ENCODE data around the gene ZNF180.
A peak's percentile ranks its signal among the peaks of the same experiment; 100 is the strongest.

Gene ZNF180

GRCh38 chr19:44452367-44452766, 48.0 kb downstream of the ZNF180 start:
- Histone ChIP-seq H3K4me1 (ENCODE audit: insufficient read depth, low read length) (no peaks in the 10 kb centered on the region), H3K9me3 (ENCODE audit: control insufficient read depth, insufficient read depth, low read length) (no peaks in the 10 kb centered on the region), H3K36me3 (ENCODE audit: insufficient read depth, low read length) (no peaks in the 10 kb centered on the region), H3K9ac (ENCODE audit: low read depth, low read length) (no peak overlapping the region)

DNA sequence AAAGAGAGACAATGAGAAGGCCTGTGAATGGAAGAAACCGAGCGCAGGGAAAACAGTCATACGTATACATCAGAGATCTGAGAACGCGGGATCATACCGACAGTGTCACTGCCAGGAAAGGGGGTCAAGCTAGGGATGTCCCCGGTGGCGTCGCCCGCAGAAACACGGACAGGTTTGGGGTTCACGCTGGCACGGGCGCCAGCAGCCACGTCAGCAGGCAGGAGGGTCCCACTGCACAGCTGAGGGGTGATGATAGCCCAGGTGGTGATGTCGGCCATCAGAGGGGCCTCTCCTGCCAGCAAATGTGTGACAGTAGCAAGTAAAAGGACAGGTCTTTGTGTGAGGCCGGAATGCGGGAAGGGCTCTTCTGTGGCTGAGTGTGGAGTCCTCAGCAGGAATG, 48.6 kb downstream of the ZNF180 start:
- no peak overlapping the region for H3K9ac ChIP-seq (ENCODE audit: low read depth, low read length)
- no peaks in the 10 kb centered on the region for H3K36me3 ChIP-seq (ENCODE audit: insufficient read depth, low read length)
- H3K4me1 ChIP-seq (ENCODE audit: insufficient read depth, low read length), result no peaks in the 10 kb centered on the region
- no peaks in the 10 kb centered on the region for H3K9me3 ChIP-seq (ENCODE audit: control insufficient read depth, insufficient read depth, low read length)

DNA sequence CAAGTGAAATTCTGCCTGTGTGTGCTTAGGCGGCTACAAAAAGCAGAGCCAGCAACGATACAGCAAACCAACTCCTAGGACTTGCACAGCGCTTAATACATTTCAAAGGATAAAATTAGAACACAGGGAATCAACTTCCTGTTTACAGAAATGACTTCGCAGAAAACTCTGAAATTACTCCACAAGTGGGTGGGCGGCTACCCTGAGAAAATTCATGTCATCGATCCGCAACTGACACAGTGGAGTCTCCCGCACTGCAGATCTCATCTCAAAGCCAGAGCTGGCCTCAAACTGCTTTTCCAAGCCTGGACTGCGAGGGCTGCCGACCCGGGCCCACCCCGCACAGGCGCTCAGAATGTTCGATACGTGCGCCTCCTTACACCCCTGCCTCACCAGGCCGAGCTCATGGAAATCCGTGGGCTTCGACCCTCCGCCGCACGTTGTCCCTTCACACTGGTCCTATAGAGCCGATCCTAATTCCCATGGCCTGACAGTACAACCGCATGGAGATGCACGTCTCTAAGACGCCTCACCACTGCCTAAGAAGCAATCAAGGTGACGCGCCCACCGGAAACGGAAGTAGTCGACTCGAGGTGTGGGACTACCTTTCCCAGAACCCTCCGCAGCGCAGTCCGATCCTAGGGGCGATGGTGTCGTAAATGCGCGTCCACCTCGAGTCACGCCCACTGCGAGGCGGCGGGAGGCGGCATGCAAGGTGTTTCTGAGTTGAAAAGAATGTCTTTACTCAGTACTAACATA, 52.2 kb downstream of the ZNF180 start, which contains the start of gene ZNF229:
Gene ZNF229 (minus strand): TSS at position 557 of the 759 bp plus-strand sequence. CDS start 5,625 bp downstream, outside the sequence.
- H3K36me3 ChIP-seq (ENCODE audit: insufficient read depth, low read length), result peaks cover 2% of the 10 kb centered on the region; the same call in 1 of the 2 replicates
- H3K9ac ChIP-seq (ENCODE audit: low read depth, low read length), result peak within 1 kb of the TSS; percentile 60
- no peaks in the 10 kb centered on the region for H3K4me1 ChIP-seq (ENCODE audit: insufficient read depth, low read length)
- H3K9me3 ChIP-seq (ENCODE audit: control insufficient read depth, insufficient read depth, low read length), result no peaks in the 10 kb centered on the region

- Histone ChIP-seq H3K9me3 (ENCODE audit: control insufficient read depth, insufficient read depth, low read length) (no peaks in the 10 kb centered on the region; the same call in none of the 2 replicates), H3K36me3 (ENCODE audit: insufficient read depth, low read length) (no peaks in the 10 kb centered on the region; the same call in 1 of the 2 replicates), H3K9ac (ENCODE audit: low read depth, low read length) (no peak overlapping the region), H3K4me1 (ENCODE audit: insufficient read depth, low read length) (no peaks in the 10 kb centered on the region)
These were observed 61.9 kb downstream of the ZNF180 start for GRCh38 chr19:44438441-44438840.

DNA sequence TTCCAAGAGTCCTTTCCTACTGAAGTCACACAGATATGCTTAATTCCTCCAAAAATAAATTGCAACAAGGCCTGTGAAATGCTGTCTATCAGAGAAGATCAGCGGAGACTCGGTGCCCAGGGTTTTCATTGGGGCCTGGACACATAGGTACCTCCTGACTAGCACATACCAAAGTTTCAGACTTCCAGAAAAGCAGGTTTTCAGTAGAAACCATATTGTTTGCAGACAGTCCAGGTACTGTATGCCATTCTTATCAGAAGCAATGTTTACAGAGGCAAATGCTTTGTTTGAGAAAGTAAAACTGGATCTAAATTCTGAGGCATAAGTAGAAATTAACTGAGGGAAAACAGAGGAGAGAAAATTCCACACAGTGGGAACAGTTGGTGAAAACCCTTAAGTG, 64.9 kb downstream of the ZNF180 start:
- H3K36me3 ChIP-seq (ENCODE audit: insufficient read depth, low read length), result peaks cover 7% of the 10 kb centered on the region; the same call in 1 of the 2 replicates
- H3K9me3 ChIP-seq (ENCODE audit: control insufficient read depth, insufficient read depth, low read length), result no peaks in the 10 kb centered on the region; the same call in none of the 2 replicates
- H3K4me1 ChIP-seq (ENCODE audit: insufficient read depth, low read length), result no peaks in the 10 kb centered on the region
- H3K9ac ChIP-seq (ENCODE audit: low read depth, low read length), result no peak overlapping the region

DNA sequence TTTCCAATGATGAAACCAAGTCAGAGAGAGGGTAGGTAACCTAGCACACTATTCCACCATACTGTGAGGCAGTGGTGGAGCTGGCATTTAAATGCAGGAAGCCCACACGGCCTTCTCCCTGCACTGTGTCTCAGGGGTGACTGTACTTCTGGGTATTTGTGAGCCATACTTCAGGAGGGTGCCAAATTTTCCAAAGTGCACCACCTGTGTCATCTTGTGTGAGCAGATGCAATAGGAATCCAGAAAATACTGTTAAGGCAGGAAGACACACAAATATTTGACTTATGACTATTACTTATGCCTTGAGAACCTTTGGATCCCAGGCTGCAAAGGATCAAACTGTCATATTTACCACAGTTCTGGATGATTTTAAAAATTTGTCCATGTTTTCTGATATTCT, 69.4 kb downstream of the ZNF180 start:
- Histone ChIP-seq H3K4me1 (ENCODE audit: insufficient read depth, low read length) (no peaks in the 10 kb centered on the region), H3K36me3 (ENCODE audit: insufficient read depth, low read length) (peaks cover 16% of the 10 kb centered on the region; the same call in 1 of the 2 replicates), H3K9ac (ENCODE audit: low read depth, low read length) (no peak overlapping the region), H3K9me3 (ENCODE audit: control insufficient read depth, insufficient read depth, low read length) (peaks cover 19% of the 10 kb centered on the region)
